H9 (cell line): Measurements from ENCODE around the gene SRBD1. TPM values are rescaled to one million over a fixed set of nuclear protein-coding genes. Genes with fewer than 3 reads are reported as not detected.

Experiments used
- DNase-seq: peaks from one replicate; pipeline ENCODE4 v3.0.0-alpha.2; 2017
- H2AFZ ChIP-seq: one replicate; pipeline ENCODE4 v1.6.1; 2013; ENCODE audit warnings: mild to moderate bottlenecking, low read length, control low read depth, moderate library complexity
- H2AK5ac ChIP-seq: 2 replicates; pipeline ENCODE4 v1.6.1; 2013; ENCODE audit warnings: low read length, control low read depth, mixed read lengths; ENCODE audit not compliant: insufficient read length
- H2BK120ac ChIP-seq: one replicate; pipeline ENCODE4 v1.6.1; 2013; ENCODE audit warnings: low read depth, mild to moderate bottlenecking, low read length, control low read depth, inconsistent platforms; ENCODE audit not compliant: poor library complexity, severe bottlenecking
- H2BK12ac ChIP-seq: 2 replicates; pipeline ENCODE4 v1.6.1; 2013; ENCODE audit warnings: low read length, control low read depth, mixed read lengths, low read depth; ENCODE audit not compliant: insufficient read length
- H2BK15ac ChIP-seq: 2 replicates; pipeline ENCODE4 v1.6.1; 2013; ENCODE audit warnings: low read depth, low read length, control low read depth
- H2BK20ac ChIP-seq: one replicate; pipeline ENCODE4 v1.6.1; 2013; ENCODE audit warnings: low read depth, mild to moderate bottlenecking, low read length, control low read depth, inconsistent platforms; ENCODE audit not compliant: poor library complexity, severe bottlenecking
- H2BK5ac ChIP-seq: 2 replicates; pipeline ENCODE4 v1.6.1; 2013; ENCODE audit warnings: low read length, control low read depth, mixed read lengths; ENCODE audit not compliant: insufficient read length
- H3K14ac ChIP-seq: 2 replicates; pipeline ENCODE4 v1.6.1; 2013; ENCODE audit warnings: low read length, control low read depth; ENCODE audit not compliant: insufficient read depth
- H3K18ac ChIP-seq: 2 replicates; pipeline ENCODE4 v1.6.1; 2013; ENCODE audit warnings: low read depth, mild to moderate bottlenecking, mixed read lengths, low read length, control low read depth; ENCODE audit not compliant: insufficient read length
- H3K23ac ChIP-seq: 2 replicates; pipeline ENCODE4 v1.6.1; 2013; ENCODE audit warnings: low read length, control low read depth, mixed read lengths, low read depth; ENCODE audit not compliant: insufficient read length
- H3K23me2 ChIP-seq: 2 replicates; pipeline ENCODE4 v1.6.1; 2013; ENCODE audit warnings: low read depth, mild to moderate bottlenecking, mixed read lengths, low read length, control low read depth; ENCODE audit not compliant: insufficient read length, poor library complexity, severe bottlenecking
- H3K27ac ChIP-seq: 2 replicates; pipeline ENCODE4 v1.5.1; 2013; ENCODE audit warnings: low read length, control low read depth, mixed read lengths, low read depth; ENCODE audit not compliant: insufficient read length
- H3K27me3 ChIP-seq: 2 replicates; pipeline ENCODE4 v1.6.1; 2013; ENCODE audit warnings: low read length, control low read depth, inconsistent platforms; ENCODE audit not compliant: insufficient read depth
- H3K4ac ChIP-seq: 2 replicates; pipeline ENCODE4 v1.6.1; 2013; ENCODE audit warnings: low read depth, mild to moderate bottlenecking, control low read depth, inconsistent platforms, low read length, moderate library complexity
- H3K4me1 ChIP-seq: 2 replicates; pipeline ENCODE4 v1.6.1; 2013; ENCODE audit warnings: low read length, control low read depth, inconsistent platforms; ENCODE audit not compliant: insufficient read depth
- H3K4me2 ChIP-seq: 2 replicates; pipeline ENCODE4 v1.6.1; 2013; ENCODE audit warnings: low read length, control low read depth, mixed read lengths; ENCODE audit not compliant: insufficient read length, insufficient read depth
- H3K56ac ChIP-seq: 2 replicates; pipeline ENCODE4 v1.6.1; 2013; ENCODE audit warnings: low read depth, mild to moderate bottlenecking, mixed read lengths, low read length, control low read depth; ENCODE audit not compliant: insufficient read length
- H3K79me1 ChIP-seq: 2 replicates; pipeline ENCODE4 v1.6.1; 2013; ENCODE audit warnings: low read depth, mild to moderate bottlenecking, moderate library complexity, low read length, control low read depth, inconsistent platforms; ENCODE audit not compliant: insufficient read depth, poor library complexity, severe bottlenecking
- H3K79me2 ChIP-seq: 2 replicates; pipeline ENCODE4 v1.6.1; 2013; ENCODE audit warnings: low read length, control low read depth, inconsistent platforms; ENCODE audit not compliant: insufficient read depth
- H3K9ac ChIP-seq: 2 replicates; pipeline ENCODE4 v1.6.1; 2013; ENCODE audit warnings: low read length, control low read depth, mixed read lengths; ENCODE audit not compliant: insufficient read length; ENCODE audit errors: extremely low read depth
- H3K9me3 ChIP-seq: one replicate; pipeline ENCODE4 v1.6.1; 2013; ENCODE audit warnings: low read depth, low read length, inconsistent platforms; ENCODE audit not compliant: control insufficient read depth
- H3T11ph ChIP-seq: one replicate; pipeline ENCODE4 v1.6.1; 2013; ENCODE audit warnings: mild to moderate bottlenecking, low read length, control low read depth, inconsistent platforms
- H4K20me1 ChIP-seq: one replicate; pipeline ENCODE4 v1.6.1; 2013; ENCODE audit not compliant: control insufficient read depth, insufficient read length, insufficient read depth
- H4K5ac ChIP-seq: 2 replicates; pipeline ENCODE4 v1.6.1; 2013; ENCODE audit warnings: low read depth, mild to moderate bottlenecking, mixed read lengths, low read length, control low read depth; ENCODE audit not compliant: insufficient read length
- H4K8ac ChIP-seq: replicated peaks from 2 replicates; pipeline ENCODE4 v1.6.1; 2013; ENCODE audit warnings: low read length, control low read depth, mixed read lengths, low read depth; ENCODE audit not compliant: insufficient read length
- H4K91ac ChIP-seq: 2 replicates; pipeline ENCODE4 v1.6.1; 2013; ENCODE audit warnings: low read depth, mild to moderate bottlenecking, moderate library complexity, mixed read lengths, low read length, control low read depth; ENCODE audit not compliant: insufficient read length
- H3K27ac Mint-ChIP-seq, 3 experiments: 2 replicates in 2 of 3; 3 replicates in 1 of 3; pipeline ENCODE4 v1.8.0; 2020 to 2021; ENCODE audit warnings: mixed read lengths in 3 of 3, mild to moderate bottlenecking in 1 of 3, moderate library complexity in 1 of 3
- H3K27me3 Mint-ChIP-seq: 2 replicates; pipeline ENCODE4 v1.8.0; 2021; ENCODE audit warnings: low read depth, mild to moderate bottlenecking, moderate library complexity, mixed read lengths
- H3K36me3 Mint-ChIP-seq, 3 experiments: 2 replicates in 2 of 3; 3 replicates in 1 of 3; pipeline ENCODE4 v1.8.0; 2020 to 2021; ENCODE audit warnings: low read depth in 3 of 3, mixed read lengths in 3 of 3; ENCODE audit not compliant: insufficient read depth in 1 of 3
- H3K4me1 Mint-ChIP-seq, 2 experiments: 2 replicates each; pipeline ENCODE4 v1.8.0; 2020; ENCODE audit warnings: mixed read lengths in 2 of 2
- H3K4me3 Mint-ChIP-seq, 2 experiments: 2 replicates in 1 of 2; 3 replicates in 1 of 2; pipeline ENCODE4 v1.8.0; 2020 to 2021; ENCODE audit warnings: mild to moderate bottlenecking in 2 of 2, mixed read lengths in 2 of 2, moderate library complexity in 1 of 2
- H3K9me3 Mint-ChIP-seq, 2 experiments: 2 replicates in 1 of 2; 3 replicates in 1 of 2; pipeline ENCODE4 v1.8.0; 2020; ENCODE audit warnings: mild to moderate bottlenecking in 2 of 2, mixed read lengths in 2 of 2, moderate library complexity in 1 of 2
- whole genome bisulfite sequencing: extraction: QIAGEN DNeasy Blood & Tissue Kit; methylation state at CpG from one replicate; pipeline ENCODE4 v1.1.7; 2013; ENCODE audit warnings: missing lambda C conversion rate, low lambda C conversion rate, mixed read lengths; ENCODE audit not compliant: insufficient read length; ENCODE audit errors: extremely low coverage; 5-methylcytosine and 5-hydroxymethylcytosine counted together
- total RNA-seq: library from RNA; stranded (reverse); gene quantifications from 2 replicates; pipeline ENCODE4 v1.2.1, GENCODE V29; 2021
- TF ChIP-seq, protein P1 (sequence below): fragments of 200-600 bp; sonication (generic); conservative IDR thresholded peaks from 3 replicates; pipeline ENCODE4 v1.8.0; 2021; ENCODE audit warnings: antibody characterized with exemption, mild to moderate bottlenecking

Gene SRBD1
- total RNA-seq, 1 experiment from 2014 or later, result 18.3 TPM

DNA sequence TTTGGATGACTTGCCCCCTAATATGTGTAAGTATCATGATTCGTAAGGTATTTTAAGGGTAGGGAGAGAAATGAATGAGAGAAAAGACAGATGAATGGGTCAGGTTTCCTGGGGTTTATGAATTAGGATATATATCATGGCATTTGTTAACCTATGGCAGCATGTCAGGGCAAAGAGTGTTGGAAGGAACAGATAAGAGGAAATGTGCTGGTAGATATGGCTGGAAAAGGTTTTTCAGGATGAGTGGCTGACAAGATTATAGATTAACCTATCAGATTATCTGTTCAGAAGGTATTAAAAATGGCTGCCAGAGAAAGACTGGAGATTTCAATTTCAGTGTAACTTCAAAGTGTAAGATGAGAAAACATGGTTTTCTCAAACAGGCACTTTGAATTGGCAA is 67.8 kb downstream of the SRBD1 start:
- Histone ChIP-seq H3K4me1 (no peaks in the 10 kb centered on the region), H2AFZ (no peak overlapping the region), H3K9me3 (peaks cover 15% of the 10 kb centered on the region), H4K5ac (no peak overlapping the region), H3K23ac (no peak overlapping the region), H2BK15ac (no peak overlapping the region), H2BK5ac (no peak overlapping the region), H3K56ac (no peak overlapping the region), H3K27me3 (no peaks in the 10 kb centered on the region), H3K4me2 (no peak overlapping the region), H3K9ac (no peak overlapping the region), H2BK20ac (no peak overlapping the region), H3K18ac (no peak overlapping the region), H3K14ac (no peak overlapping the region), H2AK5ac (no peak overlapping the region), H4K91ac (no peak overlapping the region), H3K4ac (no peak overlapping the region), H4K20me1 (no peaks in the 10 kb centered on the region), H2BK12ac (no peak overlapping the region), H3K23me2 (no peaks in the 10 kb centered on the region), H3K27ac (no peak overlapping the region), H3K79me1 (no peaks in the 10 kb centered on the region), H2BK120ac (no peak overlapping the region), H4K8ac (no peak overlapping the region), H3T11ph (no peak overlapping the region), H3K79me2 (no peaks in the 10 kb centered on the region)
- no peaks in the 10 kb centered on the region for H3K4me1 Mint-ChIP-seq
- no CpG with 5 or more reads among the region's 1 CpG for WGBS
- peaks cover 22 to 54% (median 45%) of the 10 kb centered on the region in 3 experiments for H3K36me3 Mint-ChIP-seq
- no peak overlapping the region for H3K27ac Mint-ChIP-seq
- H3K9me3 Mint-ChIP-seq, result peaks cover 2 to 3% of the 10 kb centered on the region in 2 experiments; a peak in 1 of 5 replicates
- TF ChIP-seq, protein P1, sequence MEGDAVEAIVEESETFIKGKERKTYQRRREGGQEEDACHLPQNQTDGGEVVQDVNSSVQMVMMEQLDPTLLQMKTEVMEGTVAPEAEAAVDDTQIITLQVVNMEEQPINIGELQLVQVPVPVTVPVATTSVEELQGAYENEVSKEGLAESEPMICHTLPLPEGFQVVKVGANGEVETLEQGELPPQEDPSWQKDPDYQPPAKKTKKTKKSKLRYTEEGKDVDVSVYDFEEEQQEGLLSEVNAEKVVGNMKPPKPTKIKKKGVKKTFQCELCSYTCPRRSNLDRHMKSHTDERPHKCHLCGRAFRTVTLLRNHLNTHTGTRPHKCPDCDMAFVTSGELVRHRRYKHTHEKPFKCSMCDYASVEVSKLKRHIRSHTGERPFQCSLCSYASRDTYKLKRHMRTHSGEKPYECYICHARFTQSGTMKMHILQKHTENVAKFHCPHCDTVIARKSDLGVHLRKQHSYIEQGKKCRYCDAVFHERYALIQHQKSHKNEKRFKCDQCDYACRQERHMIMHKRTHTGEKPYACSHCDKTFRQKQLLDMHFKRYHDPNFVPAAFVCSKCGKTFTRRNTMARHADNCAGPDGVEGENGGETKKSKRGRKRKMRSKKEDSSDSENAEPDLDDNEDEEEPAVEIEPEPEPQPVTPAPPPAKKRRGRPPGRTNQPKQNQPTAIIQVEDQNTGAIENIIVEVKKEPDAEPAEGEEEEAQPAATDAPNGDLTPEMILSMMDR, result no peak
- no peaks in the 10 kb centered on the region for H3K27me3 Mint-ChIP-seq
- no peak for DNase-seq
- H3K4me3 Mint-ChIP-seq, result no peak overlapping the region
